ENCODE results near the gene DRICH1.

GRCh38 chr22:23591846-23592245 lies 40.3 kb downstream of the DRICH1 start:
- no peak for TF ChIP-seq EP300 (IDR thresholded peaks at IDR 0.05)
- TF ChIP-seq CTCF (IDR thresholded peaks at IDR 0.05), result no peak
- no peak for TF ChIP-seq POLR2AphosphoS5 (IDR thresholded peaks at IDR 0.05)
